RWPE2 (cell line): ENCODE data around the gene ACAP3.

Experiments used
- ATAC-seq: fragments of 200-7000 bp; cut with Tn5 transposase; 3 replicates; pipeline ENCODE4 v1.9.1; 2021; ENCODE audit warnings: low read depth
- DNase-seq: peaks from one replicate; pipeline ENCODE4 v3.0.0-alpha.2; 2020; ENCODE audit warnings: low spot score
- H3K27ac ChIP-seq: fragments of 450-650 bp; 2 replicates; pipeline ENCODE4 v1.5.1; 2017; ENCODE audit warnings: mild to moderate bottlenecking; ENCODE audit not compliant: poor library complexity, severe bottlenecking
- H3K27me3 ChIP-seq: fragments of 250-450 bp; sonication (Bioruptor Pico); 2 replicates; pipeline ENCODE4 v1.5.1; 2021; ENCODE audit warnings: mild to moderate bottlenecking, moderate library complexity; ENCODE audit not compliant: insufficient read depth, poor library complexity, severe bottlenecking
- H3K36me3 ChIP-seq: fragments of 250-450 bp; sonication (Bioruptor Pico); 2 replicates; pipeline ENCODE4 v1.5.1; 2020; ENCODE audit warnings: low read depth, mild to moderate bottlenecking, moderate library complexity
- H3K4me1 ChIP-seq: fragments of 250-450 bp; sonication (Bioruptor Pico); 2 replicates; pipeline ENCODE4 v1.5.1; 2021; ENCODE audit warnings: mild to moderate bottlenecking, moderate library complexity; ENCODE audit not compliant: insufficient read depth, poor library complexity, severe bottlenecking
- H3K4me3 ChIP-seq: fragments of 250-450 bp; sonication (Bioruptor Pico); 2 replicates; pipeline ENCODE4 v1.5.1; 2021; ENCODE audit warnings: mild to moderate bottlenecking, moderate library complexity; ENCODE audit not compliant: severe bottlenecking
- H3K9me3 ChIP-seq: fragments of 250-450 bp; sonication (Bioruptor Pico); 2 replicates; pipeline ENCODE4 v1.5.1; 2021; ENCODE audit warnings: mild to moderate bottlenecking, moderate library complexity; ENCODE audit not compliant: severe bottlenecking
- CTCF ChIP-seq: fragments of 450-650 bp; IDR thresholded peaks from one replicate; pipeline ENCODE4 v1.5.1; 2017; ENCODE audit warnings: mild to moderate bottlenecking, moderate library complexity; ENCODE audit not compliant: poor library complexity, severe bottlenecking

The ACAP3 gene

GRCh38 chr1:1340791-1341548, 33.2 kb upstream of the ACAP3 start:
- Histone ChIP-seq H3K4me1 (peaks cover 20% of the 10 kb centered on the region), H3K27ac (no peak overlapping the region), H3K36me3 (peaks cover 43% of the 10 kb centered on the region), H3K4me3 (no peak overlapping the region), H3K27me3 (no peaks in the 10 kb centered on the region), H3K9me3 (no peaks in the 10 kb centered on the region)
- ATAC-seq = no peak
- no peak for TF ChIP-seq CTCF
- no peak for DNase-seq

- DNase-seq (no peak), ATAC-seq (no peak)
- no peak overlapping the region for H3K27ac ChIP-seq
- no peak for TF ChIP-seq CTCF
- H3K4me3 ChIP-seq = no peak overlapping the region
- peaks cover 12% of the 10 kb centered on the region for H3K4me1 ChIP-seq
- H3K9me3 ChIP-seq = no peaks in the 10 kb centered on the region
- no peaks in the 10 kb centered on the region for H3K27me3 ChIP-seq
- H3K36me3 ChIP-seq = peaks cover 46% of the 10 kb centered on the region
These were observed 32.5 kb upstream of the ACAP3 start for GRCh38 chr1:1340185-1340584.

GRCh38 chr1:1338278-1338677, 30.5 kb upstream of the ACAP3 start:
- Histone ChIP-seq H3K36me3 (peaks cover 46% of the 10 kb centered on the region), H3K9me3 (no peaks in the 10 kb centered on the region), H3K4me3 (no peak overlapping the region), H3K27ac (no peak overlapping the region), H3K4me1 (no peaks in the 10 kb centered on the region), H3K27me3 (no peaks in the 10 kb centered on the region)
- no peak for TF ChIP-seq CTCF
- no peak for DNase-seq
- ATAC-seq = no peak

GRCh38 chr1:1337793-1338147, 30.0 kb upstream of the ACAP3 start:
- DNase-seq (no peak), ATAC-seq (peak; percentile 69)
- H3K4me3 ChIP-seq = no peak overlapping the region
- H3K9me3 ChIP-seq = no peaks in the 10 kb centered on the region
- no peak for TF ChIP-seq CTCF
- no peaks in the 10 kb centered on the region for H3K4me1 ChIP-seq
- H3K27me3 ChIP-seq = no peaks in the 10 kb centered on the region
- H3K27ac ChIP-seq = no peak overlapping the region
- peaks cover 46% of the 10 kb centered on the region for H3K36me3 ChIP-seq
